RPMI8226 (cell line): ENCODE results near the gene CDCP2.

Experiments used
- DNase-seq: peaks from one replicate; pipeline ENCODE4 v3.0.0-alpha.2; 2015

The CDCP2 gene

DNA sequence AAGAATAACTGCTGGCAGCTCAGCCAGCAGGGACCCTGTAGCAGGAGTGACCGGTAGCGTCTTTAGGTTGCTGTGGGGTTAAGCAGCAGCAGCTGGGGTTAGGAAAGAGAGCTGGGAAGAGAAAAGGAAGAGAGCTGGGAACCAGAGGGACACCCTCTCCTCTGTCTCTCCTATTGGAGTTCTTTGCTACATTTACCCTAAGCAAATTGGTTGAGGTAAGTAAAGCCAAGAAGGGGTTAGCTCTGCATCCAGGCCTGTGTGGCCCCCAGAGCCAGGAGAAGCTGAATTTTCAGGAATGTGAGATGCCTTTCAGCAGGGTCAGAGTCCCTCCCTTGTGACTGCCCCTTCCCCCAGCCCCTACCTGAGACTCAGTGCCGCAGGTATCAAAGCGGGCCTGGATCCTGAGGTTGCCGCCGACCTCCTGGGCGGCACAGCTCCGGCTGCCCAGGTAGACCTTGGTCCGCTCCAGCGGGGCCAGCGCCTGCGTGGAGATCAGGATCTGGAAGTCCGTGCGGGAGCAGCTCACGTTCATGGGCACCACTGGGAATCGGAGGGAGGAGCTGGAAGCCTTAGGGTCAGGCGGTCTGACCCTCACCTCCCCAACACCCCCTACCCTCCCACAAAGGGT is 16.4 kb downstream of the CDCP2 start:
- DNase-seq: no peak

DNA sequence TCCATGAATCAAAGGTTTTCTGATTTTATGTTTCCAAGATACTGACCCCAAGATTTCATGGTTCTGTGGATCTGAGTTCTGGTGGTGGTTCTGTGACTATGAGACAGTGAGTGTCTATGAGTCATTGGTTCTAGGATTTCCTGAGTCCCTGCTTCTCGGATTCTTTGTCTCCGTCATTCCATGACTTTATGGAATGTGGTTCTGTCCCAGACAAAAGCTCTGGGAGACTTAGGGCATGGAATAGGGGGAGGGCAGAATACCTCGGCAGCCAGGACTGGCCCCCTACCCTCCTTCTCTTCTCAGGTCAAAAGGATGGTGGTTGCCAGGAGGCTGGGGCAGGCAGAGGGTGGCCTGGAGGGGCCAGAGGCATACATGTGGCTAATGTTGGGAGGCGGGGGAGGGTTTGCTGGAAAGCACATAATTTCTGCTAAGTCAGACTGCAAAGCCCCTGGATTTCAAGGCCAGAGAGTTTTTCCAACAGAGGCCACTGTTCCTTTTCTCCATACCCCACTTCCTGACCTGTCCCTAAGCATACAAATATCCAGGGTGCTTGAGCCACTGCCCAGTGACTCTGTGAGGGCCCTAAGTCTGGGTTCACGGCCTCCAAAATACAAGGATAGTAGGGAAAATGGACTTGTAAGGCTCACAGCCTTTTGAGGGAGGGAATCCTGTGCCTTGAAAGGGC is 17.2 kb downstream of the CDCP2 start:
- no peak for DNase-seq

DNA sequence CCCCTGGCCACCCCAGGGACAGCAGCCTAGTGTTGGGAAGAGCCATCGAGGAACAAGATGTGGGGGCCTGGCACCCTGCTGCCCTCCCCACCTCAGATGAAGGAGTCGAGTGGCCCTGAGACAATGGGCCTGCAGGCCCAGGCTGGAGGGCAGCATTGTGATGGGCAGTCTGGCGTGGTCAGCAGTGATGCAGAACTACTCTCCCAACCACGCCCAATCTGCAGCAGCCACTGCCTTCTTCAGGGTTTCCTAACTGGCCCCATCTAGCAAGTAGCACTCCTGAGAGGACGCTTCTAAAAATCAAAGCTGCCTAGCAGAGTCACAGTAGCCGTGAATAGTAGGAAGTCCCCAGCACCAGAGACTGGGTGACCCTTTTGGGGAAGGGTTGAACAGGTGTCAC is 18.5 kb downstream of the CDCP2 start:
- DNase-seq: no peak

DNA sequence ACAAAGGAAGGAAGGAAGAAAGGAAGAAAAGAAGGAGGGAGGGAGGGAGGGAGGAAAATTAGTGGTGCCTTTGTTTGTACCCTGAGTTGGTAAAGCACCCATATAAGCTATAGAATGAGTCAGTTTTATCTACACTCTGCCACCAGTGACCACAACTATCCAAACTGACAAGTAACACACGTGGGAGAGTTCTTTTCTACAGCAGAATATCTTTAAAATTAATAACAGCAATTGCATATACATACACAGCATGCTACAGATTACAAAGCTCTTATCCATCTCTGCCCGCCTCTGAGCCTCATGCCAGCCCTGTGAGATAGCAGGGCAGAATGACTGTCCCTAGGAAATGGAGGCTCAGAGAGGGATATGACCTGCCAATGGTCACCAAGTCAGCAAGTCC is 20.3 kb downstream of the CDCP2 start:
- DNase-seq: no peak

DNA sequence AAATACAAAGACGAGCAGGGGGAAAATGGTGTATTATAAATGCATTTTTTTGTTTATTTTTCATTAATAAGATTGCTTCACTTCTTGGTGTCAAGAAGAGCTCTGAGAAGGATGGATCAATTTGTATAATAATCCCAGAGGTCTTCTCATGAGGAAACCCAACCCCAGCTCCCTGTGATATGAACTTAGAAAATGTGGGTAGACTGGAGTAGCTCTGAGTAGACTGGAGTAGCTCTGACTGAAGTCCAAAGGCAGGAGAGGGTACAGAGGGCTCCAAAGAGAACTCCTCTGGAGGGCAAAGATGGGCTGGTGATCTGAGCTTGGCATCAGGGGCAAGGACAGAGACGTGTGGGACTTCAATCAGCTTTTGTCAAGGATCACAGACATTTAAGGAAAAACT is 21.4 kb downstream of the CDCP2 start:
- DNase-seq: no peak

DNA sequence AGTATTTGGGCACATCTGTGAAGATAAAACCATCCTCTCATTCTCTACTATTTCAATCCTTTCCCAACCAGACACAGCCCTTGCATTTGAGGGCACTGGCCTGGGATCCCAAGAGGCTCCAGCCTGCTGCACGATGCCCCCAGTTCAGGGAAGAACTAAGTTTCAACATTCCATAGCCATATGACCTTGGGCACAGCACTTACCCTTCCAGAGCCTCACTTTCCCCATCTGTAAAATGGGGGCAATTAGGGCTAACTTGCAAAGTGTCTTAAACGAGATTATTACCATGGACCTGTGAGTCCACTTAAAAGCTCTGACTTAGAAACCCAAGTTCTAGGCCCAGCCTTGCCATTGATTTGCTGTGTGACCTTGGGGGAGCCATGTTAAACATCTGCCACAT is 22.9 kb downstream of the CDCP2 start:
- DNase-seq: no peak

DNA sequence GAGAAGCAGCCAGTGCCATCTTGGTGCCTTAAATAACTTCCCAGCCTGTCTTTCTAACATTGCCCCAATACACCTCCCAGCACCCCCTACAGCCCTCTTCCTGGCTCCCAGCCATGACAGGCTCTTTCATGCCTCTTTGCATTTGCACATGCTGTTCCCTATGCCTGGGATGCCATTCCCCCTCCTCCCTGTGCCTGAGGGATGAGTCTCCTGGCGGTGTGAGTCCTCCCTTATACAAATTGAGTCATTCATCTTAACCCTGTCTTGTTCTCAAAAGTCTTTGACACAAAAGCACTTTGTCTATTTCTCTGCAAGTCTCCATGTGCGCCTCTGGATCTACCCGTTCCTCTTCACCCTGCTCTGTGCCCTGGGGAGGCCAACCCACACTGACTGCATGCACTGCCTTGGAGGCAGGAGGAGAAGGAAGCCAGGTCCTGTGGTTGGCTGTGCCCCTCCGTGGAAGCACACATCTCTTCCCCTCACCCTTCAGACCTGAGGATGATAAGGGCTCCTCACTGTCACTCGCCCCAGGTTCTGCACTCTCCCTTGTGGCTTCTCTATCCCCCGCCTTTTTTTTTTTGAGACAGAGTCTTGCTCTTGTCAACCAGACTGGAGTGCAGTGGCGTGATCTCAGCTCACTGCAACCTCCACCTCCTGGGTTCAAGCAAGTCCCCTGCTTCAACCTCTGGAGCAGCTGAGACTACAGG is 25.1 kb downstream of the CDCP2 start:
- no peak for DNase-seq

DNA sequence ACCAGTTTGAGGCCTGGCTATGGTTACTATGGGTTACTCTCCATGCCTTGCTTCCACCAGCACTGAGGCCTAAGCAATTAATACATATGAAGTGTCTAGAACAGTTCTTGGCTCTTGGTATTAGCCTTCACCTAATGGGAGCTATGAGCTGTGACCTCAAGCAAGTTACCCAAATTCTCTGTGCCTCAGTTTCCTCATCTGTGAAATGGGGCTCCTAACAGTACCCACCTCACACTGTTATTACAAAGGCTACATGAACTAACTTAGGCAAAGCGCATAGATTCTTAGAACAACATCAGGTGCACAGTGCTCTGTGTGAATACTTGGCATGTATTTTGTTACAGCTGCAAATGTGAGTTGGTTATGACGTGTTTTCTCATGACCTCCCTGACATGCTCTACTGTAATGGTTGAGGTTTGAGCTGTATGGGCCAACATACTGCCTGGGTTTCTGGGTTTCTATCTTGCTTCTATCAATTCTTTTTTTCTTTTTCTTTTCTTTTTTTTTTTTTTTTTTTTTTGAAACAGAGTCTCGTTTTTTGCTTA is 26.5 kb downstream of the CDCP2 start:
- no peak for DNase-seq

DNA sequence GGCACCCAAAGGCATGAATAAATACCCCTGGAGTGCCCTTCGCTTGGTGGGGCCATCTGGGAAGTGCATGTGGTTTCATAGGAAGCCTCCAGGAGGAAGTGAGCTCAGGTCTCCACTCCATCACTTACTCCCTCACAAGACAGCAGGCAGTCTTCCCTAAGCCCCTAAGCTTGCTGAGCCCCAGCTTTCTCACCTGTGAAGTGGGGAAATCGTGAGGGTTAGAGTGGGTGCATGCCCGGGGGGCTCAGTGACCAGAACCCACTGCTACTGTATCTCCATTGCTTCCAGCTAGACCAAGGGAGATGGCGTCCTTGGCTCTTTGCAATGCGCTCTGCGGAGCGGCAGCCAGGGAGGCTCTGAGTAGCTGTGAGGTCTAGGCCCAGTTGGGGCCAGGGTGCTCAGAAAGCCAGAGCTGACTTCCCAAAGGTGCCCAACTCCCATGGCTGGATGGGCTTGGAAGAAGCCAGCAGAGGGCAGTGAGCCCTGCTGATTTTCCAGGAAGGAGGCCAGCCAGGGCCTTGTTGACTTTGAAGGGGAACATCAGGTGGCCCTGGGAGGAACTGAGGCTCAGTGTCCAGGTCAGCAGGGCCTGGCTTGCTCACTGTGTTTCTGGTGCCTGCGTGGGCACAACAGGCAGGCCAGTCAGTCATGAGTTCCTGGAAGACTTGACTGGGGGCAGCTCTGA is 27.3 kb downstream of the CDCP2 start:
- DNase-seq: no peak

DNA sequence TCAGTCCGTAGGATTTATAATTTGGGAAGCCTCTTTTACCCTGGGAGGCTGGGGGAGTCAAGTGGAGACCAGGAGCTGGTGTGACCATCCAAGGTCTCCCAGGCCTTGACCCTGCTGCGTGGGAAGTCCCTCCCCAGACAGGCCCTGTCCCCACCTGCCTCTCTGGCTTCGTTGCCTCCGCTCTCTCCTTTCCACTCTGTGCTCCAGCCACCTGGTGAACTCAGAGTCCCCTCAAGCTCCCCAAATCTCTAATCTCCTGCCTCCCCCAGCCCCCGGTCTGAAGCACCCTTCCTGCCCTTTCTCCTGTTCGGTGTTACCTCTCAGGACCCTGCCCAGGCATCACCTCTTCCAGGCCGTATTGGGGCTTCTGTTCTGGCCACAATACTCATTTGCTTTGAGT is 27.9 kb downstream of the CDCP2 start:
- DNase-seq: no peak

DNA sequence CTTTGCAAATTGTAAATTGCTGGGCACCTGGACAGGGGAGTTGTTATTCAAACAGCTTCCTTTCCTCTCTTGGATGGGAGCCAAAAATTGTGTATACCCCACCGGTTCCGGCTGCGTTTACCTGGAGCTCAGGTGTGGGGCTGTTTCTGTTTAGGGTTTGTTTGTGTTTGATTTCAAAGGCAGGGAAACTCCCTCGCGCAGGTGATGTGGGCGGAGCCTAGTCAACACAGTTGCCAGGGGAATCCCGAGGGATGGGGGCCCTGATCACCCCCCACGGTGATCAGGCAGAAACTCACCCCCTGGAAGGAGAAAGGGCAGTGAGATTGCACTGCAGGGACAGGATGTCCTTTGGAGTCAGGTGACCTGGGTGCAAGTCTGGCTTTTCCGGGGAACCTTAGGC is 28.3 kb downstream of the CDCP2 start:
- DNase-seq: peak; percentile 41

DNA sequence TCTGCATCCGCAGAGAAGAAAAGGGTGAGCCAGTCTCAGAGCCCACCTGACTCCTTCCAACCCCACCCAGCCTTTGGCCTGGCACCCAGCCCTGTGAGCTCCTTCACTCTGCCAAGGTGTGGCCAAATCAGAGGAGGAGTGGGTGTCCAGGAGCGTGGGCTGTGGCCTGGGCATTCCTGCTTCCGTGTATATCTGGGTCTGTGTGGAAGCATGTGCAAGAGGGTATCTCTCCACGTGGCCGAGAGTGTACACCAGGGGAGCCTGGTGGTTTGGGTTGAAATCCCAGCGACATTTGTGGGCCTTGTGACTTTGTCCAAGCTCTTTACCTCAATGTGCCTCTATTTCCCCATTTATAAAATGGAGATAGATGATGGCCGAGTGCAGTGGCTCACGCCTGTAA is 29.8 kb downstream of the CDCP2 start:
- DNase-seq: no peak

DNA sequence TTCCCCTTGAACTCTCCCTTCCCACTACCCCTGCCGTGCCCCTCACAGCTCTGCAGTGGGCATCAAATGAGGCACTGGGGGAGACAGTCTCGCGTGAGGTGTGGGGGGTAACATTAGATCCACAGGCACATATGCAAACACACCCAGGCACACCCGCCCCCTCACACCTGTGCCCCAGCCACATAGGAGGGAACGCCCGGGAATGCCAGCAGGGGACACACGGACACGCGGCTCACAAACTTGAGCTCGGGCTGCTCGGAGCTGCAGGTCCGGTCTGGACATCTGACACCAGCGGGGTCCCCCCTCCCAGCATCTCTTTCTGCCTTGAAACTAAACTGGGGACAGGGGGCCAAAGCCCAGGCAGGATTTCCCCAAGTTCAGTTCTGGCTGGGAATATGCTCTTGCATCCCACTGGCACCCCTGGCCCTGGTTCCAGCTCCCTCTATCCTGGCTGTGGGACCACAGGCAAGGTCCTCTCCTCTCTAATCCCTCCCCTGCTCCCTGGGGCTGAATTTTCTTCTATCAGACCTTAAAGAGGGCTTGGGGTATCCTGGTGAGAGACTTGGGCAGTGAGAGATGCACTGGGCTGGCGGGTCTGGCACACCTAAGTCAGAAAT is 30.6 kb downstream of the CDCP2 start:
- no peak for DNase-seq

DNA sequence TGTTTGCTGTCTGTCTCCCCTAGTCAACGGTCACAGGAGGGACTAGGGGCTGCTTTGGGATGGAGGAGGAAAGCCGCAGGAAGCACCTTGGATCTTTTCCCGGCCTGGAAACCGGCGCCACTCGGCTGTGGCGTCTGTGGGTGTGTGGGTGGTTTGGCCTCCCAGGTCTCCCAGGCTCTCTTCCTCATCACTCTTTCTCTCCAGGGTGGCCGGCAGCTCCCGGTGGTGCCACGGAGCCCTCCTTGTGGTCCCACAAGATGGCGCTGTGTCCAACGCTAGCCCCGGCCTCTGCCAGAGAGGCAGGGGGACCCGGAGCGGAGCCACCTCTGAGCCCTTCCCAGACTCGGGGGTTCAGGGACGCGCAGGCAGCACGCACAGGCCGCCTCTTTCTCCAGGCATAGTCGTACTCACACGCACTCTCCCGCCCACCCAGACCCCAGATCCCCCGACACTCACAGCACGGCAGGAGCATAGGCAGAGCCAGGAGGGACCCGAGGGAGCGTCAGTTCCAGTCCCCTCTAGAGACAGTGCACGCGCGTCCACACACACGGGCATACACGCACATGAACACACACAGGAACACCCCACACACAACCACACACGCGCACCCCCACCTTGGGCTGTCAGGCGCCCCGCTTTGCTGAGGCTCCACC is 31.2 kb downstream of the CDCP2 start:
- DNase-seq: peak; percentile 78

DNA sequence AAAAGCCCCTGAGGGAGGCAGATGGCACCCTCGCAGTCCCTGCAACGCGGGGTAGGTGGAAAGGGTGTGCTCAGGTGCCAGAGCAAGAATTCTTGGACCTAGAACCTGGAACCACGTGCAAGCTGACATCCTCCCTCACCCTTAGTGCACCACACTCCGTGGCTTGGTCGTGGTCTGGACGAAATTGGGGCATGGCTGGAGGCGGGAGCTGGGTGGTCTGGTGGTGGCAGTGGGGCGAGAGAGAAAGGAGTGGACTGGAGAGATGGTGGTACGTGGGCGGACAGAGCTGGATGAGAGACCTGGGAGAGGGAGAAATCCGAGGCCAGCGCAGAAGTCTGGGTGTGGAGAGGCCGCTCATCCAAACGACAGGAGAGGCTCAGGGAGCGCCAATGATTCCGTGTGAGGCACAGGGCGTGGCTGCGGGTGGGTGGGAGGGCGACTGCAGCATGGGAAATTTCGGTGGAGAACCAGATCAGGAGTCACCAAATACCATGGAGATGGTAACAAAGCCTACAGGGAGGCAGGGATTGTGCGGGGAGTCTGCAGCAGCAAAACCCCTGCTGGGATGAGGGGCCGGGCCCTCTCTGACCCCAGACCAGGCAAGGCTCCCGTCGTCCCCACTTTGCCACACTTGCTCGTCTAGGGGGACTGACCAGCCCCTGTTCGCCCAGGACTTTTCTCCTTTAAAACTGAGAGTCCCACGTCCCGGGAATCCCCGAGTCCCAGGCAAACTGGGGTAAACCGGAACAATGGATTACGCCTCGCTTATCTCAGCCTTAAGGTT is 31.9 kb downstream of the CDCP2 start:
- no peak for DNase-seq

DNA sequence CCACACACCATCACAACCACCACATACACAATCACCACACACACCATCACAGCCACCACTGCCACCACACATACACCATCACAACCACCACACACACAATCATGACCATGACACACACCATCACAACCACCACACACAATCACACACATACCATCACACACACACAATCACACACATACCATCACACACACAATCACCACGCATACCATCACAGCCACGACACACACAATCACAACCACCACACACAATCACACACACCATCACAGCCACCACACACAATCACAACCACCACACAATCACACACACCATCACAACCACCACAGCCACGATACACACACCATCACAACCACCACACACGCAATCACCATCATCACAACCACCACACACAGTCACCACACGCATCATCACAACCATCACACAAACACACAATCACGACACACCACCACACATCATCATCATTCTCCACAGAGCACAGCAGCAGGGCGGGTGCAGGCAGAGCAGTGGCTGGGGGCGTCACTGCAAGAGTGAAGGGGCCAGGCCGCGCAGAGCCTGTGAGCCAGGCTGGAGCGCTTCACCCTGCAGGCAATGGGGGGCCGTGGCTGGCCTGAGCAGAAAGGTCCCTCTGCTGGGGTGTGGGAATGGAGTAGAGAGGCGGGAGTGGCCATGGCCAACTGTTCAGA is 32.6 kb downstream of the CDCP2 start:
- DNase-seq: no peak

DNA sequence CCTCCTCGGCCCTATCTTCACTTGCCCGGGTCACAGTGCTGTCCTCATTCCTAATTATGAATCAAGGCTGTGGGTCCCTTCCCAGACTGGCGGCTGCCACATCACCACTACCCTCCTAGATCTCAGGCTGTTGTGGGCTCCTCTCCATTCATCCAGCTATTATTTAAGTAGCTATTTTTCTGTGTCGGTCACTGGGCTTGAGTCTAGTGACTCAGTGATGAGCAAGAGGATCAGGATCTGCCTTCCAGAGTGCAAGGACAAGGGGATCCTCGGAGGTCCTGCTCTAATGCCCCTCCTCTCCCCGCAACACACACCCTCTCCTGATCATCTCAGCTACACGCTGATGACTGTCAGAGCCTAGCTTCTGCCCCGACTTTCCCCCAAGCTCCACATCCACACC is 34.1 kb downstream of the CDCP2 start:
- no peak for DNase-seq

DNA sequence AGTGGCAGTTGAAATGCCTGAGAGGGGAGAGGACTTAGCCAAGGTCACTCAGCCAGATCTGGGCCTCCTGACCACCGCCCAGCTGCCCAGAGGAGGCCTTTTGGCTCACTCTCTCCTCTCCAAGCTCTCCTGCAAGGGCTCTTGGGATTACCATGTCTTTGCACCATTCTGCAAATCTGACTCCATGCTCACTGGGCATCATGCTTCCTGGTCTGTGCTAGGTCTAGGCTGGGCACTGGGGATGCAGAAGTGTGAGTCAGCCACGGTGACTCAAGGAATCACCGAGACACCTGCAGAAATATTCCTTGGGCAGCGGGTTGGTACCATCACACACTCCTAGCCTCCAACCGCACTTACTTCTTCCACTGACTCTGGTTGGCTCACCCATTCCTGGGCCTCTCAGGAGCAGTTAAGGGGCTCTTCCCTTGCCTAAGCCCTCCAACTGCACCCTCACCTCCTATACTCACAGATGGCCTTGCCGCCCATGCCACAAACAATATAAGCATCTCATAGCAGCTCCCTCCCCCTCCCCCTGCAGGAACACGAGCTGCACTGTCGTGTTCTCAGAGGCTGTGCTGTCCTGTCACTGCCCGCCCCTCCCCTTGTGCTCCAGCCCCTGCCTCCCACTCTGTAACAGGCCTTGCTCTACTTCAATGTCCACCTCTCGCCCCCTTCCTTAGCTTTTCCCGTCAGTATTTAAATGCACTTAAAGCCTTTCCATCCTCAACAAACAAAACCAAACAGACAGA is 34.8 kb downstream of the CDCP2 start:
- no peak for DNase-seq

DNA sequence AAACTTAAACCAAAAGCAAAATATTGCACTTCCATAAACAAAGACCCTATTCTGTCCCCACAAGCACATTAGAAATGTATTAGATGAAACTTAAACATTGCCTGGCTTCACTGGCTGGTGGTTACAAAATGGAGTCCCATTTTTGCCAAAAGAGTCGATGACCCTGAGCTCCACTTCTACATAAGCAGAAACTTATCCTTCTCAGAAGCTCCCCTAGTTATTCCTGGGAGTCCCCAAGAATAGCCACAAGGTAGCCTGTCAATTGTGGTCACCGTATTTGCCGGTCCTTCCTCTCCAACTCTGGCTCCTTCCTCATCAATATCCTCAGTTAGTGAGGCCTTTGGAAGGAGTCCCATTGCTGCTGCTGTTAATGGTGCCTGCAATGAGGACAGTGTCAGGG is 37.3 kb downstream of the CDCP2 start:
- DNase-seq: no peak

DNA sequence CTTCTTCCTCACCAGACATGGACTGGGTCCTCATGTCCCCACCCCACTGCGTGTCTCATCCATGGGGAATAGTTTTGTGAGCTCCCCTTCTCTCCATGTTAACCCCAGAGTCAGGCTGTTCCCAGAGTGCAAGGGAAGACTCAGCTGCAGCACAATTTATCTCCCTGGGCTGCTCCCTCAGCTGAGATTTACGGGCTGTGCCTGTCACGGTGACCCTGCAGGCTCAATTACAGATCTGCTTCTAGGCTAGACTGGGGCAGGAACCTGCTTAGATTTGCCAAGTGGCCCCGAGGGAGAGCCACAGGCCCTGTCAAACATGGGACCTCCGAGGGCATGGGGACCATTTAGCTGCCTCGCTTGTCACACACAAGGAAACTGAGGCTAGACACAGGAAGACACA is 37.8 kb downstream of the CDCP2 start:
- DNase-seq: no peak
